OCI-LY1 (cell line): ENCODE measurements around the gene LST1.
"Not testable (repeated sequence)": the region's sequence is repeated elsewhere in the genome, so short reads cannot be mapped to it uniquely, and the experiment has no call there.

Experiments
- H2AFZ ChIP-seq: fragments of 200-600 bp; sonication (generic), shearing (Covaris generic); 2 replicates; pipeline ENCODE4 v1.6.0; 2014; ENCODE audit warnings: antibody characterized with exemption, mild to moderate bottlenecking, low read length
- H3F3A ChIP-seq: fragments of 200-600 bp; sonication (generic), shearing (Covaris generic); 2 replicates; pipeline ENCODE4 v1.6.0; 2014; ENCODE audit warnings: mild to moderate bottlenecking, antibody characterized with exemption, low read length, moderate library complexity; ENCODE audit not compliant: insufficient read depth
- H3K27ac ChIP-seq: fragments of 200-600 bp; sonication (generic); 2 replicates; pipeline ENCODE4 v1.5.1; 2014; ENCODE audit warnings: low read length, mixed run types, mild to moderate bottlenecking, low read depth; ENCODE audit not compliant: poor library complexity, severe bottlenecking
- H3K27me3 ChIP-seq: fragments of 200-600 bp; sonication (generic); 2 replicates; pipeline ENCODE4 v1.6.0; 2014; ENCODE audit warnings: antibody characterized with exemption, mild to moderate bottlenecking, low read length, moderate library complexity; ENCODE audit not compliant: insufficient read depth
- H3K36me3 ChIP-seq: fragments of 200-600 bp; sonication (generic); 2 replicates; pipeline ENCODE4 v1.6.1; 2014; ENCODE audit warnings: mild to moderate bottlenecking, antibody characterized with exemption, low read length, moderate library complexity, mixed read lengths; ENCODE audit not compliant: insufficient read depth
- H3K4me1 ChIP-seq: fragments of 200-600 bp; sonication (generic); 2 replicates; pipeline ENCODE4 v1.5.1; 2014; ENCODE audit warnings: mild to moderate bottlenecking, low read length, moderate library complexity; ENCODE audit not compliant: insufficient read depth, severe bottlenecking
- H3K4me2 ChIP-seq: fragments of 200-600 bp; sonication (generic), shearing (Covaris generic); 2 replicates; pipeline ENCODE4 v1.6.1; 2014; ENCODE audit warnings: low read length
- H3K4me3 ChIP-seq: fragments of 200-600 bp; sonication (generic); 2 replicates; pipeline ENCODE4 v1.5.1; 2014; ENCODE audit warnings: low read length, low read depth, mild to moderate bottlenecking, mixed read lengths; ENCODE audit not compliant: poor library complexity, severe bottlenecking
- H3K79me2 ChIP-seq: fragments of 200-600 bp; shearing (Covaris generic); 2 replicates; pipeline ENCODE4 v1.6.1; 2016; ENCODE audit warnings: mixed run types, low read length, mixed read lengths; ENCODE audit not compliant: insufficient read depth
- H3K9ac ChIP-seq: fragments of 200-600 bp; sonication (generic), shearing (Covaris generic); 2 replicates; pipeline ENCODE4 v1.6.1; 2014; ENCODE audit warnings: mild to moderate bottlenecking, low read length, mixed read lengths
- H3K9me2 ChIP-seq: fragments of 200-600 bp; sonication (generic), shearing (Covaris generic); 2 replicates; pipeline ENCODE4 v1.6.1; 2014; ENCODE audit warnings: low read depth, mild to moderate bottlenecking, low read length, mixed read lengths
- H3K9me3 ChIP-seq: fragments of 200-600 bp; shearing (Covaris generic); 2 replicates; pipeline ENCODE4 v1.6.1; 2014; ENCODE audit warnings: low read length, mixed read lengths
- H4K20me1 ChIP-seq: fragments of 200-600 bp; sonication (generic), shearing (Covaris generic); 2 replicates; pipeline ENCODE4 v1.6.0; 2016; ENCODE audit warnings: mild to moderate bottlenecking, low read length; ENCODE audit not compliant: insufficient read depth
- EZH2 ChIP-seq: fragments of 200-600 bp; sonication (generic), shearing (Covaris generic); IDR thresholded peaks from 2 replicates; pipeline ENCODE4 v1.8.0; 2017; ENCODE audit warnings: borderline replicate concordance, mixed run types, mild to moderate bottlenecking, antibody characterized with exemption, low read length, moderate library complexity, mixed read lengths
- TF ChIP-seq, protein P1 (sequence below): fragments of 200-600 bp; sonication (generic), shearing (Covaris generic); IDR thresholded peaks from 2 replicates; pipeline ENCODE4 v1.5.1; 2017; ENCODE audit warnings: mild to moderate bottlenecking, antibody characterized with exemption, low read length, moderate library complexity, mixed read lengths

LST1 gene

DNA sequence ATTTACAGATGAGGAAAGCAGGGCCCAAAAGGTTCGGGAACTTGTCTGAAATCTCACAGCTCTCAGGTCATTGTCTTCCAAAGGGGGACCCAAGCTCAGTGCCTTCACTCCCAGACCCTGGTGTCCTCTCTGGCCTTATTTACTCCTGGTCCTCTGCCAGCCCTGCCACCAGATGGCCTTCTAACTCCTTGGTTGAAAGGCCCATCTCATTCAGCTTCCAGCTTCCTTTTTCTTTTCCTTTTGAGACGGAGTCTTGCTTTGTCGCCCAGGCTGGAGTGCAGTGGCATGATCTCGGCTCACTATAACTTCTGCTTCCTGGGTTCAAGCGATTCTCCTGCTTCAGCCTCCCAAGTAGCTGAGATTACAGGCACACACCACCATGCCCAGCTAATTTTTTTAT is 34.7 kb upstream of the LST1 start:
- H3K27ac ChIP-seq, H3F3A ChIP-seq, H3K9ac ChIP-seq, H3K27me3 ChIP-seq, H4K20me1 ChIP-seq, H3K9me2 ChIP-seq, H3K4me3 ChIP-seq, H2AFZ ChIP-seq, H3K9me3 ChIP-seq, H3K36me3 ChIP-seq, H3K4me2 ChIP-seq, H3K79me2 ChIP-seq: not testable (repeated sequence)
- peaks cover 51% of the 10 kb centered on the region for H3K4me1 ChIP-seq
- TF ChIP-seq, protein P1, sequence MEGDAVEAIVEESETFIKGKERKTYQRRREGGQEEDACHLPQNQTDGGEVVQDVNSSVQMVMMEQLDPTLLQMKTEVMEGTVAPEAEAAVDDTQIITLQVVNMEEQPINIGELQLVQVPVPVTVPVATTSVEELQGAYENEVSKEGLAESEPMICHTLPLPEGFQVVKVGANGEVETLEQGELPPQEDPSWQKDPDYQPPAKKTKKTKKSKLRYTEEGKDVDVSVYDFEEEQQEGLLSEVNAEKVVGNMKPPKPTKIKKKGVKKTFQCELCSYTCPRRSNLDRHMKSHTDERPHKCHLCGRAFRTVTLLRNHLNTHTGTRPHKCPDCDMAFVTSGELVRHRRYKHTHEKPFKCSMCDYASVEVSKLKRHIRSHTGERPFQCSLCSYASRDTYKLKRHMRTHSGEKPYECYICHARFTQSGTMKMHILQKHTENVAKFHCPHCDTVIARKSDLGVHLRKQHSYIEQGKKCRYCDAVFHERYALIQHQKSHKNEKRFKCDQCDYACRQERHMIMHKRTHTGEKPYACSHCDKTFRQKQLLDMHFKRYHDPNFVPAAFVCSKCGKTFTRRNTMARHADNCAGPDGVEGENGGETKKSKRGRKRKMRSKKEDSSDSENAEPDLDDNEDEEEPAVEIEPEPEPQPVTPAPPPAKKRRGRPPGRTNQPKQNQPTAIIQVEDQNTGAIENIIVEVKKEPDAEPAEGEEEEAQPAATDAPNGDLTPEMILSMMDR: peak; percentile 67

GRCh38 chr6:31556307-31556706 is 29.8 kb upstream of the LST1 start:
- Histone ChIP-seq H3K4me2 (no peak overlapping the region; the same call in 1 of the 2 replicates), H3K27me3 (no peaks in the 10 kb centered on the region), H3K4me1 (peaks cover 60% of the 10 kb centered on the region), H3K9me2 (no peaks in the 10 kb centered on the region), H3F3A (peaks cover 16% of the 10 kb centered on the region; the same call in 1 of the 2 replicates), H2AFZ (no peak overlapping the region), H3K36me3 (peaks cover 14% of the 10 kb centered on the region), H3K9me3 (no peaks in the 10 kb centered on the region), H4K20me1 (no peaks in the 10 kb centered on the region), H3K9ac (peak overlapping the region; percentile 14; the same call in 1 of the 2 replicates), H3K4me3 (no peak overlapping the region), H3K27ac (peak overlapping the region; percentile 69), H3K79me2 (no peaks in the 10 kb centered on the region)
- TF ChIP-seq, protein P1: no peak
- no peak for TF ChIP-seq EZH2

GRCh38 chr6:31557443-31558317 is 28.4 kb upstream of the LST1 start:
- H3K36me3 ChIP-seq: peaks cover 14% of the 10 kb centered on the region
- H4K20me1 ChIP-seq: no peaks in the 10 kb centered on the region
- TF ChIP-seq, protein P1: no peak
- TF ChIP-seq EZH2: no peak
- no peaks in the 10 kb centered on the region for H3K79me2 ChIP-seq
- H3K4me2 ChIP-seq: peak overlapping the region; percentile 56
- H3K4me3 ChIP-seq: no peak overlapping the region
- peaks cover 16% of the 10 kb centered on the region; the same call in 1 of the 2 replicates for H3F3A ChIP-seq
- H3K9me2 ChIP-seq: no peaks in the 10 kb centered on the region
- no peaks in the 10 kb centered on the region for H3K9me3 ChIP-seq
- no peaks in the 10 kb centered on the region for H3K27me3 ChIP-seq
- peaks cover 69% of the 10 kb centered on the region for H3K4me1 ChIP-seq
- H3K27ac ChIP-seq: peak overlapping the region; percentile 94
- H2AFZ ChIP-seq: no peak overlapping the region
- peak overlapping the region; percentile 48 for H3K9ac ChIP-seq
